ENCODE data around the gene OR1J2.
"Not testable (repeated sequence)": the region's sequence is repeated elsewhere in the genome, so short reads cannot be mapped to it uniquely, and the experiment has no call there.

The OR1J2 gene

DNA sequence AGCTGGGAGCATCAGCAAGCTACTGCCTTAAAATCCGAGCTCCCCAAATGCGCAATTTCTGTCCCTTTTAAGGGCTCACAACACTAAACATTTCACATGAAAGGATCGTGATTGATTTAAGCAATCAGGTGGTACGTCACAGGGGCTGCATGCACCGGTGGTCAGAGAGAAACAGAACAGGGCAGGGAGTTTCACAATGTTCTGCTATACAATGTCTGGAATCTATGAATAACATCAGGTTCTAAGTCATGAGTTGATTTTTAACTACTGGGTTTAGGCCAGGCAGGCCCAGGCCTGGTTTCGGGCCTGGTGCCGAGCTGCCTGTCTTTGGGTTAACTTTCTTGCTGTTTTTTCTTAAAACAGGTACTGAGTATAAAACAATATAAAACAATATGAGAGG lies 26.5 kb downstream of the OR1J2 start:
- not testable (repeated sequence) for H3K4me3 ChIP-seq, H3K27ac ChIP-seq

DNA sequence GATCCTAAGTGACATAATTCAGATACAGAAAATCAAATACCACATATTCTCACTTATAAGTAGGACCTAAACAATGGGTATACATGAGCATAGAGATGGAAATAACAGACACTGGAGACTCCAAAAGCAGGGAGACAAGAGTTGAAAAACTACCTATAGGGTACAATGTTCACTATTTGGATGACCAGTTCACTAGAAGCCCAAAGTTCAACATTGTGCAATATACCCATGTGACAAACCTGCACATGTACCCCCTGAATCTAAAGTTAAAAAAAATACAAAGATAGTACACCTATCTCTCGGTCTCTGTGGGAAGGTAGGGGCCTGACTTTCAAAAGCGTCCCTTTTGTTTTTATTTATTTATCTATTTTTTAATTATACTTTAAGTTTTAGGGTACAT lies 28.2 kb downstream of the OR1J2 start:
- H3K4me3 ChIP-seq, result no peak overlapping the region
- no peak overlapping the region for H3K27ac ChIP-seq

DNA sequence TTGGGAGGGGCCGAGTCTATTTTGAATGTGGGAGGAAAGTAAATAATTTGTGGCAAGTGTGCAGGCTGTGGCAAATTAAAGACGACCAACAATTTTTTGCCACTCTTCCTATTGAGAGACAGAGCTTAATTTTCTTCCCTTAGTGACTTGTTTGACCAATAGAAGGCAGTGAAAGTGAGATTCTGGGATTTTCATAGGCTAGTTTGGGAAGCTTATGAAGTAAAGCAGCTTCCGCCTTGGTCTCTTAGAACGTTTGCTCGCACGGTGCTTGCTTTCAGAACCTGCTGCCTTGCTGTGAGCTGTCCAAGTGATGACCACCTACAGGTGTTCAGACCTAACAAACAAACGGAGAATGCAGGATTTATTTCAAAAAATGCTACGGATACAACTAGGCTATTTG lies 35.6 kb downstream of the OR1J2 start:
- Histone ChIP-seq H3K4me3 (no peak overlapping the region), H3K27ac (no peak overlapping the region)

DNA sequence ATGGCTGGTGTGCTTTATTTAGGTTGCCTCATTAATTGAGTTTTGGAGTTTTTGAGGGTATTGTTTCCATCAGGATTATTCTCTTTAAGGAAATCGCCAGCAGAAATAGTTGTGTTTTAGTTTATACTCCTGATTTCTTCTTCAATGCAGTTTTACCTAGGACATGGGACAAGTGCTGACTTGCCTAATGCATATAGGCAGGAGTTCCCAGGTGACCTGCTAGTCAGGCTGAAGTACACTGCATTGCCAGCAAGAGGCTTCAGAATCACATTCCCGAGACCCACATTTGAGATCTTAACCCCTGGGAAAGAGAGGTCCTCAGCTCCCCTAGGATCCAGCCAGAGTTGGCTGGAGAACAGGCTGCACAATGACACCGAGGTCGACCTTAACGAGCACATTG lies 40.8 kb downstream of the OR1J2 start:
- H3K4me3 ChIP-seq, result no peak overlapping the region

DNA sequence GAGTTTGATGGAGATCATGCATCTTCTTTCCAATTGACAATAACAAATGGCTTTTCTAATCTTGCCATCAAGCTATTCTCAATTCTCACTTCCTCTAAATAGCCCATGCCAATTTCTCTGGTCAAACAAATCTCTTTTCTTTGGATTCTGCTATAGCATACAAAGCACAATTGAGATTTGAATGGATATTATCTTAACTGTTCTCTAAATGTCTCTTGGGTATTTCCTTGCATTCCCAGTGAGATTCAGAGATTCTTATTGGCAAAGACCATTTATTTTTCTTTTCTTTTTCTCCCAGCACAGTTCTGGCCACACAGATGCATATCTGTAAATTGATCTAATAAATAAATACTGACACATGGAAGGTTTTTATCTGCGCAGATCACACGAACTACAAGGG lies 42.2 kb downstream of the OR1J2 start, which contains the start of gene OR1N2:
Gene OR1N2 (plus strand): TSS at position 301 of the 400 bp plus-strand sequence. CDS start 100 bp downstream, outside the sequence.
- Histone ChIP-seq H3K27ac (no peak within 1 kb of the TSS), H3K4me3 (no peak within 1 kb of the TSS)

More for the DNA sequence above, 40.8 kb downstream of the OR1J2 start:
- no peak overlapping the region for H3K27ac ChIP-seq
